Breast epithelium (tissue), 3 donors: ENCODE data around the gene LAYN. TPM values are rescaled to one million over a fixed set of nuclear protein-coding genes. Genes with fewer than 3 reads are reported as not detected.

Experiments used
- total RNA-seq, 3 donors: library from RNA; depleted of rRNA; stranded (reverse); fragments of >200 nt; gene quantifications; one replicate each; pipeline ENCODE4 v1.1.0, GENCODE V29; 2016

LAYN gene
- total RNA-seq, 3 donors from 2014 or later, result 2.1 to 21.3 (median 19.9) TPM

Other genes starting within 250 kb of the LAYN start
- 1 to 10 TPM; 1.4 to 3.6 (median 1.6) TPM for gene POU2AF3, start 242.2 kb upstream of the LAYN start, total RNA-seq
- gene POU2AF1, start 161.4 kb upstream of the LAYN start, total RNA-seq, result 1 to 10 TPM in 2 of 3 donors, under 1 TPM in 1; 0.16 to 5.6 (median 3.5) TPM
- gene BTG4, start 28.3 kb upstream of the LAYN start, total RNA-seq, result not detected
- not detected for gene HOATZ, start 25.9 kb upstream of the LAYN start, total RNA-seq
- gene SIK2, start 61.7 kb downstream of the LAYN start, total RNA-seq, result 10 to 100 TPM; 19.0 to 56.6 (median 30.7) TPM
- gene PPP2R1B, start 225.7 kb downstream of the LAYN start, total RNA-seq, result 10 to 100 TPM; 32.0 to 35.3 (median 34.7) TPM